ENCODE data around the gene HIP1R.

Gene HIP1R

GRCh38 chr12:122893208-122894153 lies 58.2 kb downstream of the HIP1R start:
- H3K9ac ChIP-seq, result peak overlapping the region; percentile 94; the same call in 1 of the 2 replicates
- H3K27me3 ChIP-seq (ENCODE audit: insufficient read depth, low read depth), result no peaks in the 10 kb centered on the region
- TF ChIP-seq CTCF (conservative IDR thresholded peaks at IDR 0.05; ENCODE audit: low read depth, low read length), result no peak
- no peaks in the 10 kb centered on the region for H4K20me1 ChIP-seq (ENCODE audit: insufficient read depth)
- no peaks in the 10 kb centered on the region for H3K36me3 ChIP-seq (ENCODE audit: insufficient read depth)
- H2AFZ ChIP-seq (ENCODE audit: low read depth), result no peak overlapping the region
- peaks cover 77% of the 10 kb centered on the region for H3K79me2 ChIP-seq (ENCODE audit: insufficient read depth, low read depth)
- H3K27ac ChIP-seq, result peak overlapping the region; percentile 89
- peaks cover 78% of the 10 kb centered on the region for H3K4me1 ChIP-seq (ENCODE audit: low read depth, poor library complexity, severe bottlenecking)
- H3K4me2 ChIP-seq, result peak overlapping the region; percentile 60
- no peak overlapping the region for H3K4me3 ChIP-seq (IDR thresholded peaks at IDR 0.05; ENCODE audit: insufficient read depth, low read depth, low read length)

DNA sequence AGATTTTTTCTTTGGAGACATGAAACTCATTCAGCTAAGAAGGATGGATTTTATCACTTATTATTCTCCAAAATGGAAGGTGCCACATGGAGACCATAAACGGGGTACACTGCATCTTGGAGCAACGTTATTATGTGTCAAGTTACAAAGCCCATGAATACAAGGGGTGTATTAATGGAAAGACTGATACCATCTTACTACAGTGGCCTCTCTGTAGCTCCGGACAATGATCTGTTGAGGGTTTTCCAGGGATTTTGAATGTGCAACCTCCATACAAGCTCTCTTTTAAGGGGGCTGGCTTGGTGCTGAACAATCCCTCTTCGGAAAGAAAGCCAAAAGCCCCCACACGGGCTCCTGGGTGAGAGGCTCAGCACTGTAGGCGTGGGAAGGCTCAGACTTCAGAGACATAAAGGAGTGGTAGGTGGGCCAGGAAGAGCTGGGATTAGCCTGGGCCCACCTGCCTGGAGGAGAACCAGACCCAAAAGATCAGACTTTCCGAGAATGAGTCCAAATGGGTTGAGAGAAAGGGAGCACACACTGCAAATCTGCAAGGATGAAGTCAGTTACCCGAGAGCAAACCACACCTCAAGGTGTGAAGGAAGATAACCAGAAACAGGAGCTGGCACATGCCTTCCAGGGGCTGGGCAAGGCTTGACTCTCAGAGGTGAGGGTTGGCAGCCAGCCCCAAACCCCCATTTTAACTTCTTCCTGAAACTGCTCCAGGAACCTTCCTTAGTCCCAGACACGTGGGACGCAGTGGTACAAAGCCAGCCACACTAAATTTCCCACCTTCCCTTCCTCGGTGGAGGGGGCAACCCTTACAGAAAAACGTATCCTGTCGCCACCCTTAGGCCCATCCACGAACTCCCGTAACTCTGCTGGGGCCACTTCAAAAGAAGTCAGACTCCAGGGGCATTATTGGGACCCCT lies 59.2 kb downstream of the HIP1R start:
- Histone ChIP-seq H3K4me1 (ENCODE audit: low read depth, poor library complexity, severe bottlenecking) (peaks cover 78% of the 10 kb centered on the region), H3K27me3 (ENCODE audit: insufficient read depth, low read depth) (no peaks in the 10 kb centered on the region), H3K9ac (peak overlapping the region; percentile 94), H3K27ac (peak overlapping the region; percentile 89), H2AFZ (ENCODE audit: low read depth) (no peak overlapping the region), H3K4me3 (IDR thresholded peaks at IDR 0.05; ENCODE audit: insufficient read depth, low read depth, low read length) (no peak overlapping the region), H3K36me3 (ENCODE audit: insufficient read depth) (no peaks in the 10 kb centered on the region), H3K4me2 (peak overlapping the region; percentile 60), H4K20me1 (ENCODE audit: insufficient read depth) (no peaks in the 10 kb centered on the region), H3K79me2 (ENCODE audit: insufficient read depth, low read depth) (peaks cover 70% of the 10 kb centered on the region)
- no peak for TF ChIP-seq CTCF (conservative IDR thresholded peaks at IDR 0.05; ENCODE audit: low read depth, low read length)

DNA sequence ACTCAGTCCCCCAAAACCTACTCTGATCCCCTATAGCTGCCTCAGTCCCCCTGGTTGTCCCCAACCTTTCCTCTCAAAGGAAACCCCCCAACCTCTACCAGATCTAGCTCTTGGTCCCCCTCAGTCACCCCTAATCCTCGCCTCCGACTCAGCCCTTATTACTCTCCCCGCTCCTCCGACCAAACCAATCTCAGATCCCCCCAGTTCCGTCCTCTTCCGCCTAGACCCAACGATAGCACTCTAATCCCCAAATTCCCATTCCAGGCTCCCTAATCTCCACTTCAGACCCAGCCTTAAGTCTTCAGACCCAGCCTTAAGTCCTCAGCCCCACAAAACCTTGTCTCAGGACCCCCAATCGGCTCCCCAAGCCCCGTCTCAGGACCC lies 60.1 kb downstream of the HIP1R start:
- Histone ChIP-seq H3K4me3 (IDR thresholded peaks at IDR 0.05; ENCODE audit: insufficient read depth, low read depth, low read length) (no peak overlapping the region), H3K4me1 (ENCODE audit: low read depth, poor library complexity, severe bottlenecking) (peaks cover 78% of the 10 kb centered on the region), H3K4me2 (peak overlapping the region; percentile 60; the same call in 1 of the 2 replicates)

More for the DNA sequence above, 60.1 kb downstream of the HIP1R start:
- no peaks in the 10 kb centered on the region for H3K27me3 ChIP-seq (ENCODE audit: insufficient read depth, low read depth)
- no peaks in the 10 kb centered on the region for H3K36me3 ChIP-seq (ENCODE audit: insufficient read depth)
- H3K27ac ChIP-seq, result peak overlapping the region; percentile 89
- no peak for TF ChIP-seq CTCF (conservative IDR thresholded peaks at IDR 0.05; ENCODE audit: low read depth, low read length)
- H4K20me1 ChIP-seq (ENCODE audit: insufficient read depth), result no peaks in the 10 kb centered on the region
- H3K9ac ChIP-seq, result peak overlapping the region; percentile 94
- peaks cover 61% of the 10 kb centered on the region for H3K79me2 ChIP-seq (ENCODE audit: insufficient read depth, low read depth)
- H2AFZ ChIP-seq (ENCODE audit: low read depth), result no peak overlapping the region
